AG04450 (cell line): ENCODE measurements around the gene PRKAR1B. TPM values are rescaled to one million over a fixed set of nuclear protein-coding genes. Genes with fewer than 3 reads are reported as not detected.

Source experiments
- CTCF ChIA-PET: fragments of 300-600, 350-600 bp; formaldehyde crosslinking; extraction: SDS; loops from one replicate; lab custom pipeline; 2022; ENCODE audit warnings: antibody characterized with exemption, inconsistent platforms; lab: Charles Lee
- POLR2A ChIA-PET: fragments of 350-600 bp; formaldehyde crosslinking; extraction: SDS; loops from one replicate; lab custom pipeline; 2021; ENCODE audit warnings: antibody characterized with exemption, inconsistent platforms; lab: Yijun Ruan, JAX
- DNase-seq: peaks from one replicate; pipeline ENCODE4 v3.0.0-alpha.2; 2011; ENCODE audit warnings: low read depth, low spot score
- H3K27ac ChIP-seq: one replicate; pipeline ENCODE4 v1.5.1; 2012; ENCODE audit warnings: low read depth, low read length, control low read depth
- H3K27me3 ChIP-seq: one replicate; pipeline ENCODE4 v1.6.0; 2012; ENCODE audit warnings: low read length; ENCODE audit not compliant: control insufficient read depth, insufficient read depth
- H3K4me3 ChIP-seq: 2 replicates; pipeline ENCODE4 v1.5.1; 2011; ENCODE audit warnings: mild to moderate bottlenecking, low read depth, low read length, control low read depth
- H3K9me3 ChIP-seq: 2 replicates; pipeline ENCODE4 v1.5.1; 2012; ENCODE audit warnings: low read length; ENCODE audit not compliant: control insufficient read depth, insufficient read depth
- CTCF ChIP-seq: IDR thresholded peaks from 2 replicates; pipeline ENCODE4 v1.5.1; 2011; ENCODE audit warnings: low read depth, low read length, control low read depth, inconsistent platforms
- polyA plus RNA-seq: library from polyadenylated mRNA; depleted of rRNA; stranded (reverse); fragments of >200 nt; gene quantifications from 2 replicates; pipeline ENCODE4 v1.2.3, GENCODE V29; 2011

The PRKAR1B gene
- polyA plus RNA-seq, 1 experiment = 16.1 TPM

DNA sequence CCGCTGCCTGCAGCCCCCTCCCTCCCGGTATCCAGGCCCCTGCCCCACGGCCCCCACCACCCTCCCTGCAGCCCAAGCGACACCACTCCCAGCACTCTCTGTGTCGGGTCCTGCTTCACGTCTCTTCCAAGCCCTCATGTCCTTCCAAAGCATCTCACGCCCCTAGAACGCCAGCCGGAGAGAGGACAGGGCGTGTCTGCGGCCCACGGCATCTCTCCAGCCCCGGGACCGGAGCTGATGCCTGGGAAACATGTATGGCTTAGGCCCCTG lies 156.3 kb downstream of the PRKAR1B start:
- Histone ChIP-seq H3K27ac (no peak overlapping the region), H3K4me3 (no peak overlapping the region), H3K9me3 (no peaks in the 10 kb centered on the region; the same call in 1 of the 2 replicates), H3K27me3 (peaks cover 8% of the 10 kb centered on the region)
- ChIA-PET POLR2A (no interaction called here), CTCF (no interaction called here)
- TF ChIP-seq CTCF = no peak
- no peak for DNase-seq

- no peak for TF ChIP-seq CTCF
- Histone ChIP-seq H3K4me3 (no peak overlapping the region), H3K9me3 (no peaks in the 10 kb centered on the region; the same call in 1 of the 2 replicates), H3K27ac (no peak overlapping the region), H3K27me3 (peaks cover 8% of the 10 kb centered on the region)
- no peak for DNase-seq
- ChIA-PET CTCF (no interaction called here), POLR2A (no interaction called here)
Measured at GRCh38 chr7:569996-570800, 156.9 kb downstream of the PRKAR1B start.

- Histone ChIP-seq H3K27me3 (peaks cover 8% of the 10 kb centered on the region), H3K9me3 (no peaks in the 10 kb centered on the region; the same call in 1 of the 2 replicates), H3K4me3 (no peak overlapping the region), H3K27ac (no peak overlapping the region)
- ChIA-PET CTCF (no interaction called here), POLR2A (no interaction called here)
- TF ChIP-seq CTCF = no peak
- DNase-seq = no peak
Measured at GRCh38 chr7:569071-569855, 157.8 kb downstream of the PRKAR1B start.

DNA sequence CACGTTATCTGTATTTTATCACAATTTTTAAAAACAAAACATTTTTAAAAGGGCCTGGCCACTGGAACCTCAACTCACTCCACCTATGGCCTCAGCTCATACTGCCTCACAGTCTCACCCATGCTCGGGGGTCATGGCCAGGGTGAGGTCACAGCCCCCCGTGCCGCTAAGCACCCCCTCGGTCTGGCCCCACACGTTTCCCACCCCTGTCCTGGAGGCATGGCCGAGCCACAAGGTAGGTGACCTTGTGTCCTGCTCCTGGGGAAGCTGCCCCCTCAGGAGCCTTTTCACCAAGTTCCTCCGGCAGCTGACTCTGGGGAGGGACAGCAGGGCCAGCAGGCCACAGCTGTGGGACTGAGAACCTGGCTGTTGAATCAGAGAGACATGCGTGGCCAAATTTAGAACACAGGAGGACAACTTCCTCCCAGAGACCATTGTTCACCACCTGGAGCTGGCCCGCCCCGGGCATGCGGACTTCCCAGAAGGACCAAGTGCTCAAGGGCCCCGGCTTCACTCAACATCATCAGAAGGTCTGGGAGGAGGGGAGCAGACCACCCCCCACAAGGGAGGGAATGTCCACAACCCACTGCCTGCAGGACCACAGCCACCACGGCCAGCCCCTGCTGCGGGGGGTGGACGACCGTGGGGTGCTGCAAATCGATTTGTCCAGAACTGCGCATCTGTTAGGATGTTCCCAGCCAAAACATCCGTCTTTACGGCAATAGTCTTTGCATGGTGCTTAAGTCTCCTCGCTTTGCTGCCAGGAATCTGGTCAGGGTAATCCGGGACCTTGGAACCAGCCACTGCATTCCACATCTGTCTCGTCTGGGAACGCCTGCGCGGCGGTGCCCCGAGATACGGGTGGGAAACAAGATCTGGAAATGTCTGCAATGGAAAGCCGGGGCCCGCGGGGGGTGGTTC lies 158.8 kb downstream of the PRKAR1B start:
- TF ChIP-seq CTCF = no peak
- DNase-seq = no peak
- peaks cover under 1% of the 10 kb centered on the region; the same call in 1 of the 2 replicates for H3K9me3 ChIP-seq
- no peak overlapping the region for H3K27ac ChIP-seq
- peaks cover 8% of the 10 kb centered on the region for H3K27me3 ChIP-seq
- ChIA-PET POLR2A (no interaction called here), CTCF (no interaction called here)
- no peak overlapping the region for H3K4me3 ChIP-seq
